MM.1S (cell line): ENCODE measurements around the gene KCNT1.

Experiments used
- CTCF ChIP-seq: fragments of 300-600 bp; sonication (generic); IDR thresholded peaks from 2 replicates; pipeline ENCODE4 v1.5.1; 2016; ENCODE audit warnings: antibody characterized with exemption, low read length, mixed read lengths
- EZH2 ChIP-seq: fragments of 300-600 bp; sonication (generic); optimal IDR thresholded peaks from 2 replicates; pipeline ENCODE3; 2017; ENCODE audit warnings: low read depth, mild to moderate bottlenecking, antibody characterized with exemption, low read length, mixed read lengths
- EZH2phosphoT487 ChIP-seq: fragments of 300-600 bp; sonication (generic); IDR thresholded peaks from 2 replicates; pipeline ENCODE4 v1.6.1; 2018; ENCODE audit warnings: antibody characterized with exemption, low read length

- TF ChIP-seq CTCF, result no peak
- no peak for TF ChIP-seq EZH2
- TF ChIP-seq EZH2phosphoT487, result no peak
Observed at GRCh38 chr9:135731454-135731853, 29.5 kb downstream of the KCNT1 start.
